LHCN-M2 (cell line): ENCODE measurements around the gene COL27A1. TPM values are rescaled to one million over a fixed set of nuclear protein-coding genes. Genes with fewer than 3 reads are reported as not detected.

Experiments used
- DNase-seq: peaks from one replicate; pipeline ENCODE4 v3.0.0-alpha.2; 2012; ENCODE audit warnings: low read depth
- total RNA-seq: library from RNA; depleted of rRNA; stranded (reverse); fragments of >200 nt; gene quantifications from 2 replicates; pipeline ENCODE4 v1.2.3, GENCODE V29; 2014

Gene COL27A1
- total RNA-seq, 1 experiment from 2014 or later: 6.7 TPM

DNA sequence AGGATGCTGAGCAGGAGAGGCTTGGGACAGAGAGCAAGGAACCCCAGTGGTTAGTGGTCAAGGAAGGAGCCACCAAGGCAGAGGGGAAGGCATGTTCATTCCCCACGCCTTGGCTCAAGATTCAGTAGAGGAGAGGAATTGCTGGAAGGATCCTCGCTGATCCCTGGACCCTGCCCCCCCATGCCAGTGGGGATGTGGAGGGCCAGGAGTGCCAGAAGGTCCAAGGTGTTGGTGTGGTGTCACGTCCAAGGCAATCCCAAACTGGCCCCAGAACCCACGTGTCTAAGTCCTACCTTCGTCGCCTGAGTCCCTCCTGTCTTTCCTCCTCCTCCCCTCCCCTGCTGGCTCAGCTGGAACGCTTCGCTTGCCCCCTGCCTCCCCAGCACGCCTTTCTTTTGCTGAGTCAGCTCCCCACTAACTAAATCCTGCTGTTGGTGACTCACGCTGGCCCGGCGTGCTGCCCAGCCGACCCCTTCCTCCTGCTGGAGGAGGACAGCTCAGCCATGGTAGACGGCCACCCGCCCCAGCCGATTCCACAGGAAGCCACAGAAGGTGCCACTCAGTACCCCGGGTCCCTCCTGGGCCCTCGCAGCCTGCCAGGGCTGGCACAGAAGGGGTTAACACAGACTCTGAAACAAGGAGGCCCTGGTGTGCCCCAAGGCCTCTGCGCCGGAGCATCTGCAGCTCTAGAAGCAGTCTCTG lies 130.0 kb downstream of the COL27A1 start:
- peak; percentile 80 for DNase-seq

DNA sequence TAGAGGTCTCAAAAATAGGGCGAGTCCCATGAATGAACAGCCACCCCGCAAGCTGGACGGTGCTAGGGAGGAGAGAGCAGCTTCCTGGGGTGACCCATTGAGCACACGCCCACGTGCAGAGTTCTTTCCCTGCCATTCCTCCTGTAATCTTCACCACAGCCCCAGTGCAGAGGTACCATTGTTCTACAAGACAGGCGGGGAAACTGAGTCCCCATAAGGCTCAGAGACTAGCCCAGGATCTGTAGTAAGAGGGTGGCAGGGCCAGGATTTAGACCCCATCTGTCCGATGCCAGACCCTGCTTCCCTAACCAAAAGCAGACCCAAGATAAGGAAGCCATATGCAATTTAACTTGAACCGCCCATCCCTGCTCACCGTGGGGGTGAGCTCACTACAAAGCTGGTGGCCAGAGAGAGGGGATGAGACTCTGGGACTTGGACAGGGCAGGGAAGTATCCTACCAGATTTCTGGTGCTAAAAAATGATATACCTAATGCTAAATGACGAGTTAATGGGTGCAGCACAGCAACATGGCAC lies 130.9 kb downstream of the COL27A1 start:
- DNase-seq: no peak

DNA sequence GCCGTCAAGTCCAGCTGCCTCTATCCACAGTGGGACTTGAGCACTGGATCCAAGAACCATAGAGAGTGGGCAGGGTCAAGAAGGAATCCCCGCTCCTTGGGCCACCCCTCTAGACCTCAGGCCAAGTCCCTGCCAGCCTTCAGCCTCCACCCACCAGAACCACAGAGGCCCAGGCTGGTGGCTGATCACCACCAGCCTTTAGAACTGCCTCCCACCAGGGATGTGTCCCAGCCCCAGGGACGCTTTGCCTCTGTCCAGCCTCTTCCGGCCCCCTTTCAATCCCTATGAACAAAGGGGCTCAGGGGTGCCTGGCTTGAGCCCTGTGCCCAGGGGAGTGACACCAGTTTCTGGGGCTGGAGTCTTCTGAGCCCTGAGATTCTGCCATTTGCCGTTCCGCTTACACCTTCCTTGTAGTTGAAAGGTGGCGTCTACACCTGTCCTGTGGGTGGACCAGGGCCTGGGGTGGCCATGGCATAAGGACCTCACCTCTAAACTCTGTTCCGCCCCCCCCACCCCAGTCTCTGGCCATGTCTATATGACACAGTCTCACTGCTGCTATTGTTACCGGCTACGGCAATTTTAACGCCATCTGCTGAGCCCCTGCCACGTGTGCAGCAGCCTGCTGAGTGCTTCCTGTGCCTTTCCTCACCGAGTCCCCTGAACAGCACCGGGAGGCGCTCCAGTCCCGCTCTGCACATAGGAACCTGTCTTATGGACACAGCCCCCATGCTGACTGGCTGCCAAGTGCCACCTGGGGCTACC lies 131.8 kb downstream of the COL27A1 start:
- no peak for DNase-seq

DNA sequence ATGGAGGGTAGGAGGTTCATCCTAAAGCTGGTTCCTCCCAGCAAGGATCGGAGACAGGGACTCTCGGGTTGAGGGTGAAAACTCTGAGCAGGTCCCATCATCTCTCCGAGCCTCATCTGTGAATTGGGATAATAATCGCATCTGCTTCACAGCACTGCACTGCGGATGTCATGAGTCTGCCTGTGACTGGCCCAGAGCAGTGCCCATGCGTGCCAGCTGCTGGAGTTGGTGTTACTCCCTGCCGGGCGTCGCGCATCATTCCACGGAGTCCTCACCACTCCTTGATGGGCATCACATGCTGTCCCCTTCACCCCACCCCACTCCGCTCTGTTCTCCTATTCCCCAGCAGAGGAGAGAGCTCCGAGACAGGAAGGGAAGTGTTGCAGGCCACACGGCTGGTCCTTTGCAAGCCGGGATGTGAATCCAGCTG lies 132.4 kb downstream of the COL27A1 start:
- no peak for DNase-seq

DNA sequence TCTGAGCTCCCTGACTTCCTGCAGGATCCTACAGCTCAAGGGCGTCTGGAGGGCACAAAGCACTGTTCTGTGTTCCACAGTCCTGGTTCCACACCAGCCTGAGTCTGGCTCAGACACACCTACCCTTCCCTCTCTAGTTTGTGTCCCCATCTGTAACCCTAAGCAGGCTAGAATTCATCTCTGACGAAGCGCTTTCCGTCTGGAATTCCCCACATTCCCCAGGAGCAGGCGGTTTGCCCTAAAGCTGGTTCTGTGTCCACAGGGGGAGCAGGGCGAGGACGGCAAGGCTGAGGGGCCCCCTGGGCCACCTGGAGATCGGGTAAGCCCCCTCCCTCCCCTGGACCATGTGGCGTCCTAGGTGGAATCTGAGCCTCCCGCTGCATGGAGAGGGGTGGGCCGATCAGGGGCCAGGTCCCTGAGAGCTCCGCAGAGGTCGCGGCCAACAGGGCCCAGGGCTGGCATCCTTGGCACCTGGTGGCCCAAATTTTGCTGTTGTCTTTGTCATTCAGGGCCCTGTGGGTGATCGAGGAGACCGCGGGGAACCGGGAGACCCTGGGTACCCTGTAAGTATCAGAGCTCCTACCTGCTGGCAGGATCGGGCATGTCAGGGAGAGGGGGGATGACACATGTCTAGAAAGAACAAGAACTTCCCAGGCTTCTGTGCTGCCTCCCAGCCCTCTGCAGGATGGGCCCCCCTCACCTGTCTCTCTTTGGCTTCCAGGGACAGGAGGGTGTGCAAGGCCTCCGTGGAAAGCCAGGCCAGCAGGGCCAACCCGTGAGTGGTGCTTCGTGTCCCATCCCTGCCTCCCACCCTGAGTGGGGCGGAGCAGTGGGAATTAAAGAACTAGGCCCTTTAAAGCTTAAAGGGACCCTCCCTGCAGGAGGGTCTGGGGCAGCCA lies 133.1 kb downstream of the COL27A1 start:
- DNase-seq: no peak

DNA sequence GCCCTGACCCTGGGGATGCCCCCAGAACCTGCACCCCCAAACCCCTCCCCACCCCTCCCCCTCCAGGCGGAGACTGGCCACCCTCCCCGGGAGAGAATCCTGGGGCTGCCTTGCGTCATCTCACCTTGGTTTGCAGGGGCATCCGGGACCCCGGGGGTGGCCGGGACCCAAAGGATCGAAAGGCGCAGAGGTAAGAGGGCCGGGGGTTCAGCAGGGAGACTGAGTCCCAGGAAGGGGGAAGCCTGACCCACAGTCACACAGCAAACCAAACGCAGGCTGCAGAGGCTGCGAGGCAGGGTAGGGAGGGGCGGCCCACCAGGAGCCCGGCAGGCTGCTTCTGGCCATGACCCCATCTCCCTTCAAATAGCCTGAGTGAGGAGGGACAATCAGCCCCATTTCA lies 133.8 kb downstream of the COL27A1 start:
- DNase-seq: no peak

DNA sequence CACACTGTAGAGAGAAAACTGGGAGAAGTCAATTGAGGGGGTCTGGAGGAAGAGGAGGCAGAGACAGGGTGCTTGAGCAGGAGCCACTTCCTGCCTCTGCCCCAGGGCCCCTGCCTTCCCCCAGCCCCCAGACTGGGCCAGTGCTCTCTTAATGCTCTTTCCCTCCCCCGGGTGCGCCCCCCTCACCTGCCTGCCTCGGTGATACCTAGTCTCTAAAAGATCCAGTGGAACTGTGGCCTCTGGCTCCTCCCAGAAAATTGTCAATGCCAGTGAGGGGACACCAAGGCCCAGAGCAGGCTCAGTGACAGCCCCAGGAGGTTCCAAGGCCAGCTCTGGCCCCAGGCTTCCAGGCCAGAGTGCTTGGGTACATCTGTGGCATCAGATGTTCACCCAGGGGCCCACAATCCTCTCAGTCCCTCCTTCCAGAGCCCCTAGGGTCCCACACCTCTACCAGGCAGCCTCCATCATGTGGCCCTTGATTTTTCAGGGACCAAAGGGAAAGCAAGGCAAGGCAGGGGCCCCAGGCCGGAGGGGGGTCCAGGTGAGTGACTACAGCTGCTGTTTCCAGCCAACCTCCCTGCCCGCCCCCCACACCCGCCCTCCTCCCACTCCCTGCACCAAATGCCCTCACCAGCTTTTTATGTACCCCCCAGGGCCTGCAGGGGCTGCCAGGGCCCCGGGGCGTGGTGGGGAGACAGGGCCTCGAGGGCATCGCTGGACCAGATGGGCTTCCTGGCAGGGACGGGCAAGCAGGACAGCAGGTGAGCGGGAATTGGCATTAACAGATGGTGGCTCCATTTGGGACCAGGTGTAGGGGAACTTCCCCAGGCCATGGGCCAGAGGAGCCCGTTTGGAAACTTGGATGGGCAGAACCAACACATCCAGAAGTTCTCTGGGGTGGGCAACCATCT lies 134.5 kb downstream of the COL27A1 start:
- DNase-seq: no peak

DNA sequence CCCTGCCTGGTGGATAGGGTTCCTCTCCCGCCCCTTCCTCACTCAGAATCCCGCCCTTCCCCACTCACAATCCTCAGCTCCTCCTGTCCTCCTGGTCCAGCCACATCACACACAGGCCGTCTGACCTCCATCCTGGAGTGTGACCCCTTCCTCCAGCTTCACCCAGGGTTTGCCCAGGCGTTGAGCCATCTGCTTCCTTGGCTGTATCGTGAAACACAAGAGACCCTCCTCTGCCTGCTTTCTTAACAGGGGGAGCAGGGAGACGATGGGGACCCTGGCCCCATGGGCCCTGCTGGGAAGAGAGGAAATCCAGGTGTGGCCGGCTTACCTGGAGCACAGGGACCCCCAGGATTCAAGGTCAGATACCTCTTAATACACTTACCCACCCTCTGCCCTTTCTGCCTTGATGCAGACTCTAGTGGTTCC lies 135.2 kb downstream of the COL27A1 start:
- no peak for DNase-seq

DNA sequence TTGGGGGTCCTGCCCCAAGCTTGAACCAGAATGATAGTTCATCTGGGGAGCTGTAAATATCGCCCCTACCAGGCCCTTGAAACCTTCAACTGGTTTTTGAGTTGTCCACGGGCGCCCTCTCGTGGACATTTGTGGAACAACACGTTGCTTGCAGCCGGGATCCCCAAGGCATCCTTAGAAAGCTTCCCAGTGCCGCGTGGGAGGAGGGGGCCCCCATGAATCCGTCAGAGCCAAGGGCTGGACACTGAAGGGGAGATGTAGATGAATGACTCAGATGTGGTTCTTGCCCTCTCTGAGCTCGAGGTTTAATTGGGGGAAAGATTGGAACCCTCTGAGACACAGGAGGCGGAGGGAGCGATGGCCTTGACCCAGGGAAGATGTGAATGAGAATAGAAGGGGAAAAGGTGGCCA lies 135.7 kb downstream of the COL27A1 start:
- peak; percentile 56 for DNase-seq

DNA sequence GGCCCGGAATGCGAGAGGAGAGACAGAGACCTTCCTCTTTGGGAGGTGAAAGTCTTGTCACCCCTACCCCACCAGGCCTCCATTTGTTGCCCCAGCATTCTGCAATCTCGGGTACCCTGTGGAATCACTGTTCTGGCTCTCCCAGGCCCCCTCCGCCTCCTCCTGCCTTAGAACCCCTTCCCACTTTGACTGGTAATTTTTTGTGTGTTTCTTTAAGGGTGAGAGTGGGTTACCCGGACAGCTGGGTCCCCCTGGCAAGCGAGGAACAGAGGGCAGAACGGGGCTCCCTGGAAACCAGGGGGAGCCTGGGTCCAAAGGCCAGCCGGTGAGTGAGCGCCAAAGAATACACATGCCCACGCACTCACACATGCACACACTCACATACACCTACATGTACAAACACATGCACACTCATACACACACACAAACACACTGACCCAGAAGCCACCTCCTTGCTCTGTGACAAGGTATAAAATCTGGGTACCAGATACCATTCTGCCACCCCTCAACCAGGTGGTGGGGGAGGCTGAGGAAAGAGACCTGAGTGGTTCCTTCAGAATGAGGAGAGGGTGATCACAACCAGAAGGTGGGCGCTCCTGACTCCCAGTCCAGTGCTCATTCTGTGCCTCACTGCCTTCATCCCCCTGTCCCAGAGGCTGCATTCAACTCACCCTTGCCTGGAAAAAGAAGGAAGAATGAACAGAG lies 136.7 kb downstream of the COL27A1 start:
- no peak for DNase-seq

DNA sequence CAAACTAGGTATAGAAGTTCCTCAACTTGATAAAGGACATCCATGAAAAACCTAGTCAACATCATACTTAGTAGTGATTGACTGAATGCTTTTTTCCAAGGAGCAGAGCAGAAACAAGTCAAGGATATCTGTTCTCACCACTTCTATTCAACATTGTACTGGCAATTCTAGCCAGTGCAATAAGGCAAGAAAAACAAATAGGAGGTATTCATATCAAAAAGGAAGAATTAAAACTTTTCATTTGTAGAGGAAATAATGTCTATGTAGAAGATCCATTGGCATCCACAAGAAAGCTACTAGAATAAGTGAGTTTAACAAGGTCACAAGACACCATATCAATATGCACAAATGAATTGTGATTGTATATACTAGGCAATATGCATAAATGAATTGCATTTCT lies 139.3 kb downstream of the COL27A1 start:
- no peak for DNase-seq

DNA sequence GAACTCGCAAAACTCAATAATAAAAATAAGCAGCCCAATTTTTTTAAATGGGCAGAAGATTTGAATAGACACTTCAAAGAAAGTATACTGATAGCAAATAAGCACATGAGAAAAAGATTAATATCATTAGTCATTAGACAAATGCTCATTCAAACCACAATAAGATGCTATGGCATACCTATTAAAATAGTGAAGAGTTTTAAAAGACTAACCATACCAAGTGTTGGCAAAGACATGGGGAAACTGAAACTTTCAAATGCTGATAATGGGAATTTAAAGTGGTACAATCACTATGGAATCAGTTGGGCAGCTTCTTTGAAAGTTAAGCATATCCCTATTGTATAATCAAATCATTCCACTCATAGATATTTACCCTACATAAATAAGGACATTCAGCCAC lies 141.0 kb downstream of the COL27A1 start:
- DNase-seq: no peak

DNA sequence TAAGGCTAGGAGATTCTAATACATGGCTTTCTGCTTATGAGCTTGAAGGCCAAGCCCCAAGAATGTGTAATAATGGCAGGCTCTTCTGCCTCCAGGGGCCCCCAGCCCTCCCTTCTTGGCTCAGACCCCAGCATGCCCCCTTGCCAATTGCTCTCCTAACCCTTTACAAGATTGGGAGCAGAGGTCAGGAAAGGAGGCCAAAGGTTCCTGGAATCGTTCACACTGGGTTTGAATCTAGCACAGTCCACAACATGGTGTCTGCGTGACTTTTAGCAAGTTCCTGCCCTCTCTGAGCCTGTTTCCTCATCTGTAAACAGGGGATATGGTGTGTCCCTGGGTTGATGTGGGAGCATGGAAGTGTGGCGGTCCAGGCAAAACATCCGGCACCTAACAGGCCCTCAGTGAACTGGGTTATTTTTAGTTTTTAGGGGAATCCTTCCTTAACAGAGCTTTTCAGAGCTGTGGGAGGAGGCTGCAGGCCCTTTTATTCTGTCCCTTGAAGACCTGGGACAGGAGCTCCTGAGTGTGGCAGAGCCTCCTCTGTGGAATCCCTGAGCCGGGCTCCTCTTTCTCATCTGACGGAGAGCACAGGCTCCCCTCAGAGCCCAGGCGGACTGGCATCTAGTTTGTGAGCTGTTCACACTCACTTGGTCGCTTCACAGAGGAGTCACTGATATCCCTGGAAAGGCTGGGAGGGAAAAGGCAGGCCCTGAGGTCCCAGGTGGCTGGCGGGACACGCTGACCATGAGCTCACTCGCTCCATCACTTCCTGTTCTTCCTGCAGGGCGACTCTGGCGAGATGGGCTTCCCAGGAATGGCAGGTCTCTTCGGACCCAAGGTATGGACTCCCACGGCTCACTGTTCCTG lies 144.2 kb downstream of the COL27A1 start:
- no peak for DNase-seq

DNA sequence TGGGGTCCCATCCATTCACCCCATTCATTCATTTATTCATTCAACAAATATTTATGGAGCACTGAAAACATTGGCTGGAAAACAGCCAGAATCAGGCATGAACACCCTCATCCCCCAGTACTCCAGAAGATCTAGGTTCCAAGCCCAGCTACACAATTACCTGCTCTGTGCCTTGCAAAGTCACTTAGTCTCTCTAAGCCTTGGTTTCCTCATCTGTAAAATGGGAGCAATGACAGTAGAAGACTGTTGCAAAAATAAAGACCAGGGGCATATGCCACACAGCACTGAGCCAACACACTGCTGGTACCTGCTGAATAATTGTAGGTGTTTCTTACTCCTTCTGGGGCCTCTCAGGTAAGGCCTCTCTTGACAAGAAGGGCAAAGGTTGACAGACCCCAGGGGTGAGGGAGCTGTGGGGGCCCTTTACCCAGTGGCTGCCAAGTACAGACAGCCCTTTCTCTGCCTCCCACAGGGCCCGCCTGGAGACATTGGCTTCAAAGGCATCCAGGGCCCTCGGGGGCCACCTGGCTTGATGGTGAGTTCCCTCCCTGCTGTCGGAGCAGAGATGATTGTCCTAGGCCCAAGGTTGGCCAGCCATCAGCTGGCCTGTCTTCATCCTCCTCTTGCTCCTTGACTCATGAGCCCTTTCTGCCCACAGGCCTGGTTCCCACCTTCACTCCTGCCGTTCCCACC lies 145.0 kb downstream of the COL27A1 start:
- no peak for DNase-seq

DNA sequence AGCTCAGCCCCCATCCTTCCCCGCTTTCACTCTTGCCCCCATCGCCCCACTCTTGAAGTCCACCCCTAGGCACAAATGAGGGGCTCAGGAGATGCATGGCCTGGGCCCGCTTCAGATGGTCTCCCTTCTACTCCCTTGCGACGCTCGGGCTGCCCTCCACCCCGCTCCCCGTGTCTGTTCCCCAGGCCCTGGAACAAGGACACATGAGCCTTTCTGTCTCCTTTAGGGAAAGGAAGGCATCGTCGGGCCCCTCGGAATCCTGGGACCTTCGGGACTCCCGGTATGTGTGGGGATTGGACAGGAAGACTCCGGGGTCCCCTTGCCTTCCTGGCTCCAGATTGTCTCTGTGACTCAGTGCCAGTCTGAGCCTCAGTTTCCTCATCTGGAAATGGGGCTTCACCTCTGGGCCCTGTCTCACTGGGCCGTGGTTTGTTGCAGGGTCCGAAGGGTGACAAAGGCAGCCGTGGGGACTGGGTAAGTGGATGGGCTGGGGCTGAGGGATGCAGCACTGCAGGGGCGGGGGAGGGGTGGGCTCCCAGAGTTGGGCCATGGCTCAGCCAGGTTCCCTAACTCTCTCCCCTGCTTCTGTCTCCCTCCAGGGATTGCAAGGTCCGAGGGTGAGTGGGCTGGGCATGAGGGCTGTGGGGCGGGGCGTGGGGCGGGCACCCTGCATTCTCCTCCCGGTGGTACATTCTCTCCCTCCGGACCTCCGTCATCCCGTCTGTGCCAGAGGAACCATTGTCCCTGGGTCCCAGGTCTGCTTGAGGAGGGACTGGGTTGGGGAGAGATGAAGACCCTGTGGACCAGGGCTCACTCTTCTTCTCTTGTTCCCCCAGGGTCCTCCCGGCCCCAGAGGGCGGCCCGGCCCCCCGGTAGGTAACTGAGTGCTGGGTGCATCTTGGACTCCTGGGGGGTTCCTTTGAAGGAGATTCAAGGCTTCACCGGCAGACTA lies 145.8 kb downstream of the COL27A1 start:
- DNase-seq: no peak

DNA sequence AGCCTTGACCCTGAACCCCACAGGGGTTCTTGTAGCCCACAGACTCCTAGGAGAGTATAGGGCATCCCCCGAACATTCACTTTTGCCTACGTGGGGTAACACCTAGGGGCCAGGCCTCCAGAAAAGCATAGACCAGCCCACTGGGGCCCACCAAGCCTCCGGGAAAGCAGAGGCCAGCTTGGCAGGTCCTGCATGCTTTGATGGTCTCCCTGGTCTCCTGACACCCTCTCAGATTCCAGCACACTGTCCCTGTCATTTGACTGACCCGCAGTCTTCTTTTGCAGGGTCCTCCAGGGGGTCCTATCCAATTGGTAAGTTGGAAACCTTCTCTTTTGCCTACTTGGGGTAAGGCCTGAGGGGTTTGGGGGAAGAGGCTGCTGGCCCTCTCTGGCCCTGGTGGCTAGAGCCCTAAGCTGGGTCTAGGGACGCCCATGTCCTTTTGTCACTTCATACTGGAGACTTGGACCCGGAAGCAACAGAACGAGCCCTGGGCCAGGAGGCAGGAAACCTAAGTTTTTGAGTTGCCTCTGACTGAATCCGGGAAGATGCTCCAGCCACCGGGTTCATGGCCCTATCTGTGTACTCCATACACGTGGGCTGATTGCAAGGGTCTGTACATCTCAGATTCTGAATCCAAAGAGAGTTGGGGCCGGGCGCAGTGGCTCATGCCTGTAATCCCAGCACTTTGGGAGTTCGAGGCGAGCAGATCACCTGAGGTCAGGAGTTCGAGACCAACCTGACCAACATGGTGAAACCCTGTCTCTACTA lies 146.6 kb downstream of the COL27A1 start:
- DNase-seq: no peak

DNA sequence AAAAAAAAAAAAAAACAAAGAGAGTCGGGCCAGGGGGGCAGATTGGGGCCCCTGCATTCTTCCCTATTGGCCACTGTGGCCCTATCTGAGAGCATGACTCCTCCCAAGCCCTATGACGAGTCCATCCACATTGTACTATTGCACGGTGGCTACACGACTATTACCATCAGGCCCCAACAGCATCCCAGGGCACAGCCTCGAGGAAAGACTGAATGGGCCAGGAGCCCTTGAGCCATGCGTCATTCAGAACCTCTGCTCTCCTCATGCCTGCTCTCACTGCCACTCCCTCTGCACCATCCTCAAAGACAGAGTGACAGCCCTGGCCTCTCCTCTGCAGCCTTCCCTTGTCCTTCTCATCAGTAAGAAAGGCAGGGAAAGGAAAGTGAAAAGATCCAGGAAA lies 147.4 kb downstream of the COL27A1 start:
- DNase-seq: no peak
